ENCODE measurements around the gene GABARAPL2.

Gene GABARAPL2

GRCh38 chr16:75615619-75616018 is 49.4 kb downstream of the GABARAPL2 start:
- no peak for TF ChIP-seq CTCF (conservative IDR thresholded peaks at IDR 0.05; ENCODE audit: low read depth)
- DNase-seq (ENCODE audit: low spot score), result no peak
- POLR2A ChIA-PET (ENCODE audit: low non-redundant PET), result no interaction called here
- CTCF ChIA-PET, result interaction anchor here (0.6 kb wide), 1 partner anchor 22 kb away, joined by 3 read pairs; no protein-coding TSS in a partner anchor
- no peak overlapping the region for H3K27ac ChIP-seq

- no peak overlapping the region for H3K27ac ChIP-seq
- ChIA-PET CTCF (no interaction called here), POLR2A (ENCODE audit: low non-redundant PET) (no interaction called here)
- DNase-seq (ENCODE audit: low spot score), result no peak
- no peak for TF ChIP-seq CTCF (conservative IDR thresholded peaks at IDR 0.05; ENCODE audit: low read depth)
These were observed 50.4 kb downstream of the GABARAPL2 start for GRCh38 chr16:75616521-75617010.

- no peak for DNase-seq (ENCODE audit: low spot score)
- TF ChIP-seq CTCF (conservative IDR thresholded peaks at IDR 0.05; ENCODE audit: low read depth), result no peak
- no peak overlapping the region for H3K27ac ChIP-seq
- CTCF ChIA-PET, result interaction anchor here (0.6 to 0.7 kb wide), 3 partner anchors 21 to 71 kb away, joined by 3 to 5 read pairs (median 5); no protein-coding TSS in a partner anchor
- POLR2A ChIA-PET (ENCODE audit: low non-redundant PET), result no interaction called here
These were observed 50.9 kb downstream of the GABARAPL2 start for GRCh38 chr16:75617121-75617520.

- TF ChIP-seq CTCF (conservative IDR thresholded peaks at IDR 0.05; ENCODE audit: low read depth), result no peak
- ChIA-PET POLR2A (ENCODE audit: low non-redundant PET) (no interaction called here), CTCF (interaction anchor here (0.6 to 0.8 kb wide), 3 partner anchors 65 to 154 kb away, joined by 4 read pairs; no protein-coding TSS in a partner anchor)
- H3K27ac ChIP-seq, result no peak overlapping the region
- DNase-seq (ENCODE audit: low spot score), result no peak
These were observed 52.6 kb downstream of the GABARAPL2 start for GRCh38 chr16:75618780-75619179.

GRCh38 chr16:75620326-75621169 is 54.4 kb downstream of the GABARAPL2 start:
- ChIA-PET CTCF (interaction anchor here (0.6 kb wide), 1 partner anchor 10 kb away, joined by 5 read pairs; no protein-coding TSS in a partner anchor), POLR2A (ENCODE audit: low non-redundant PET) (no interaction called here)
- no peak for DNase-seq (ENCODE audit: low spot score)
- TF ChIP-seq CTCF (conservative IDR thresholded peaks at IDR 0.05; ENCODE audit: low read depth), result no peak
- H3K27ac ChIP-seq, result no peak overlapping the region

GRCh38 chr16:75621170-75621477 is 54.9 kb downstream of the GABARAPL2 start:
- peak; percentile 35 for TF ChIP-seq CTCF (conservative IDR thresholded peaks at IDR 0.05; ENCODE audit: low read depth)
- ChIA-PET POLR2A (ENCODE audit: low non-redundant PET) (no interaction called here), CTCF (no interaction called here)
- peak; percentile 18 for DNase-seq (ENCODE audit: low spot score)
- no peak overlapping the region for H3K27ac ChIP-seq

Data from RWPE1 (cell line).